ENCODE results near the gene USP38.
"Not testable (repeated sequence)": the region's sequence is repeated elsewhere in the genome, so short reads cannot be mapped to it uniquely, and the experiment has no call there.

USP38 gene, protein sequence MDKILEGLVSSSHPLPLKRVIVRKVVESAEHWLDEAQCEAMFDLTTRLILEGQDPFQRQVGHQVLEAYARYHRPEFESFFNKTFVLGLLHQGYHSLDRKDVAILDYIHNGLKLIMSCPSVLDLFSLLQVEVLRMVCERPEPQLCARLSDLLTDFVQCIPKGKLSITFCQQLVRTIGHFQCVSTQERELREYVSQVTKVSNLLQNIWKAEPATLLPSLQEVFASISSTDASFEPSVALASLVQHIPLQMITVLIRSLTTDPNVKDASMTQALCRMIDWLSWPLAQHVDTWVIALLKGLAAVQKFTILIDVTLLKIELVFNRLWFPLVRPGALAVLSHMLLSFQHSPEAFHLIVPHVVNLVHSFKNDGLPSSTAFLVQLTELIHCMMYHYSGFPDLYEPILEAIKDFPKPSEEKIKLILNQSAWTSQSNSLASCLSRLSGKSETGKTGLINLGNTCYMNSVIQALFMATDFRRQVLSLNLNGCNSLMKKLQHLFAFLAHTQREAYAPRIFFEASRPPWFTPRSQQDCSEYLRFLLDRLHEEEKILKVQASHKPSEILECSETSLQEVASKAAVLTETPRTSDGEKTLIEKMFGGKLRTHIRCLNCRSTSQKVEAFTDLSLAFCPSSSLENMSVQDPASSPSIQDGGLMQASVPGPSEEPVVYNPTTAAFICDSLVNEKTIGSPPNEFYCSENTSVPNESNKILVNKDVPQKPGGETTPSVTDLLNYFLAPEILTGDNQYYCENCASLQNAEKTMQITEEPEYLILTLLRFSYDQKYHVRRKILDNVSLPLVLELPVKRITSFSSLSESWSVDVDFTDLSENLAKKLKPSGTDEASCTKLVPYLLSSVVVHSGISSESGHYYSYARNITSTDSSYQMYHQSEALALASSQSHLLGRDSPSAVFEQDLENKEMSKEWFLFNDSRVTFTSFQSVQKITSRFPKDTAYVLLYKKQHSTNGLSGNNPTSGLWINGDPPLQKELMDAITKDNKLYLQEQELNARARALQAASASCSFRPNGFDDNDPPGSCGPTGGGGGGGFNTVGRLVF

GRCh38 chr4:143184503-143185252 lies at the start of gene USP38:
USP38 (plus strand) TSS chr4:143184917; CDS start chr4:143185451, 534 bp downstream.
- peak; percentile 94 for DNase-seq (ENCODE audit: low read depth, low spot score)

- DNase-seq (ENCODE audit: low read depth, low spot score): no peak
These were observed 49.4 kb upstream of the USP38 start for GRCh38 chr4:143135358-143135757.

GRCh38 chr4:143140696-143141095 lies 44.0 kb upstream of the USP38 start:
- DNase-seq (ENCODE audit: low read depth, low spot score): no peak

DNA sequence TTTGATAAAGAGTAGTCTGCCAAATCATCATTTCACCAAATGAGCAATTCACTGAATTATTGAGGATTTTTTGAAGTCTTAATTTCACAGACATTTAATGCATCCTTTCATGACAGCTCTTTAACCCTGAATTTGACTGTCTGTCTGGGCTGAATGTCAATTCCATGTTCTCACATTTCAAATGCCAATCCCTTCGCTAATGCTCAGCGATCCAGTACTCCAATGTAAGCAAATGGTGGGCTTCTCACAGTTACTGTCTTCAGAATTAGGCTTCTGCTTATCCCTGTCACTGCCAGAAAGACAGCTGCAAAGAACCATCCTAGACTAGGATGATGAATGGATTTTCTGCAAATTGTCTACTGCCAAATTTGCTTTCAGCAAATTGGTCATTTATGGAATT lies 36.2 kb upstream of the USP38 start:
- DNase-seq (ENCODE audit: low read depth, low spot score): no peak

- DNase-seq (ENCODE audit: low read depth, low spot score): no peak
These were observed 27.9 kb upstream of the USP38 start for GRCh38 chr4:143156853-143157252.

GRCh38 chr4:143163614-143164013 lies 21.1 kb upstream of the USP38 start:
- DNase-seq (ENCODE audit: low read depth, low spot score): peak; percentile 61

GRCh38 chr4:143166722-143167121 lies 18.0 kb upstream of the USP38 start:
- DNase-seq (ENCODE audit: low read depth, low spot score): not testable (repeated sequence)

DNA sequence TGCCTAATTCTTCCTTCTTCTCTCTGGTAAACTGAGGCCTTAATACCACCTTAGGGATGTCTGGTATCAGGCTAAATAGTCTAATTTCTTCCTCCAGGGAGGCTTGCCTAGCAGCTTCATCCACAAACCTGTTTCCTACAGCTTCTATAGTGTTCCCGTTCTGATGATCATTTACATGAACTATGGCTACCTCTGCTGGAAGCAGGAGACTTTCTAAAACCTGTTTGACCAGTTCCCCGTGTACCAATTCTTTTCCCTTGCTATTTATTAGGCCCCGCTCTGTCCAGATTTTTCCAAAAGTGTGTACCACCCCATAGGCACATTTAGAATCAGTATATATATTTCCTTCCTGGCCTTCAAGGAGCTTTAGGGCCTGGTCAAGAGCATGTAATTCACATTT lies 5.8 kb upstream of the USP38 start:
- DNase-seq (ENCODE audit: low read depth, low spot score): no peak

DNA sequence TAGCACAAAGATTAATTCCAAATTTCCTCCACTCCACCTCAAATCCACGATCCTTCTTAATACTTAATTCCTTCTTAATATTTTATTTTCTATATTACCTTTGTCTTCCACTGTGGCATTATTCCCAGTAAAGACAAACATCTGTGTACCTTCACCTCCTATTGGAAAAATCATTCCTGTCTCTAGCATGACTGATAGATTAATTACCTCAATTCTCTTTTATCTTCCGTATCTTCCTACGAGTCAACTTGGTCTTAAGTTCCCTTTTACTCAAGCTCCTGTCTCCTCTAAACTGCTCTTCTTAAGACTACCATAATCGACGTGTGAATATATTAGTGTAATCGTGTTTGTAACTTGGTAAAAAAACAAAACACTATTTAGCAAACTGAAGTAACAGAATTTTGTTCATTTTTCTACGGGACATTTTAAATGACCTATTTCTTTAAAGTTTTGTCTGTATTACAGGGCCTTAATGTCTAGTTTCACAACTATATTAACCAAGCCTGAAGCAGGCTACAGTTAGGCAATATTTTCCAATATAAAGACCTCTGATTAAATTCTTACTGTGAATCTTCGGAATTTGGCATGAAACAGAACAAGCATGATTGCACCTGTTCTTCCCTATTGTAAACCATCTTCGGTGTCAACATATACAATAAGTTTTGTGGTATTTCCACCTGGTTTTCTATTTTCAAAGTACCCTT lies 1.1 kb upstream of the USP38 start:
- no peak for DNase-seq (ENCODE audit: low read depth, low spot score)

DNA sequence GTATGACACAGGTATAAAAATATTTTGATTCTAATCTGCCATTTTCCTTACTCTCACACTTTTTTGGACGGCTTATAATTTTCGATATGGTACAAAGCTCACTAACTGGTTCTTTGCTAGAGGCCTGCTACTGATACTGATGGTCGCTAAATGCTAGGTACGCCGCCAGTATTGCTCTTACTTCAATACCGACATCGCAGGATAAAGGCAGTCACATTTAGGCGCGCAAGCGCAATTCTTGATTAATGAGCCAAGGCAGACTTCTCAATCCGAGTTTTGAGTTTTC lies 557 bp upstream of the USP38 start:
- DNase-seq (ENCODE audit: low read depth, low spot score): no peak

DNA sequence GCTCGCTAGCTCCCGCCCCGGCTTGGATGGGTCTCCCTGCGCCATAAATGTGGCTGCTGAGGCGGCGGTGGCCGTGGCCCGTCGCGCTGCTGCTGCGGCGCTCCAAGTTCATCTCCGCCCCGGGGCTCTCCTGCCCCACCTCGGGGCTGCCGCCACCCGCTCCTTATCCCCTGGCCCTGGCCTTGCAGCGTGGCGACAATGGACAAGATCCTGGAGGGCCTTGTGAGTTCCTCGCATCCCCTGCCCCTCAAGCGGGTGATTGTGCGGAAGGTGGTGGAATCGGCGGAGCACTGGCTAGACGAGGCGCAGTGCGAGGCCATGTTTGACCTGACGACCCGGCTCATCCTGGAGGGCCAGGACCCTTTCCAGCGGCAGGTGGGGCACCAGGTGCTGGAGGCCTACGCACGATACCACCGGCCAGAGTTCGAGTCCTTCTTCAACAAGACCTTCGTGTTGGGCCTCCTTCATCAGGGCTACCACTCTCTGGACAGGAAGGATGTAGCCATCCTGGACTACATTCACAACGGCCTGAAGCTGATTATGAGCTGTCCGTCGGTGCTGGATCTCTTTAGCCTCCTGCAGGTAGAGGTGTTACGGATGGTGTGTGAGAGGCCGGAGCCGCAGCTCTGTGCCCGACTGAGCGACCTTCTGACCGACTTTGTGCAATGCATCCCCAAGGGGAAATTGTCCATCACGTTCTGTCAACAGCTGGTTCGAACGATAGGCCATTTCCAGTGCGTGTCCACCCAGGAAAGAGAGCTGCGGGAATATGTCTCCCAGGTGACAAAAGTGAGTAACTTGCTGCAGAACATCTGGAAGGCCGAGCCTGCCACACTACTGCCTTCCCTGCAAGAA lies 763 bp downstream of the USP38 start:
- no peak for DNase-seq (ENCODE audit: low read depth, low spot score)

GRCh38 chr4:143186212-143186611 lies 1.5 kb downstream of the USP38 start:
- DNase-seq (ENCODE audit: low read depth, low spot score): peak; percentile 42

- peak; percentile 39 for DNase-seq (ENCODE audit: low read depth, low spot score)
These were observed 1.9 kb downstream of the USP38 start for GRCh38 chr4:143186649-143187048.

DNA sequence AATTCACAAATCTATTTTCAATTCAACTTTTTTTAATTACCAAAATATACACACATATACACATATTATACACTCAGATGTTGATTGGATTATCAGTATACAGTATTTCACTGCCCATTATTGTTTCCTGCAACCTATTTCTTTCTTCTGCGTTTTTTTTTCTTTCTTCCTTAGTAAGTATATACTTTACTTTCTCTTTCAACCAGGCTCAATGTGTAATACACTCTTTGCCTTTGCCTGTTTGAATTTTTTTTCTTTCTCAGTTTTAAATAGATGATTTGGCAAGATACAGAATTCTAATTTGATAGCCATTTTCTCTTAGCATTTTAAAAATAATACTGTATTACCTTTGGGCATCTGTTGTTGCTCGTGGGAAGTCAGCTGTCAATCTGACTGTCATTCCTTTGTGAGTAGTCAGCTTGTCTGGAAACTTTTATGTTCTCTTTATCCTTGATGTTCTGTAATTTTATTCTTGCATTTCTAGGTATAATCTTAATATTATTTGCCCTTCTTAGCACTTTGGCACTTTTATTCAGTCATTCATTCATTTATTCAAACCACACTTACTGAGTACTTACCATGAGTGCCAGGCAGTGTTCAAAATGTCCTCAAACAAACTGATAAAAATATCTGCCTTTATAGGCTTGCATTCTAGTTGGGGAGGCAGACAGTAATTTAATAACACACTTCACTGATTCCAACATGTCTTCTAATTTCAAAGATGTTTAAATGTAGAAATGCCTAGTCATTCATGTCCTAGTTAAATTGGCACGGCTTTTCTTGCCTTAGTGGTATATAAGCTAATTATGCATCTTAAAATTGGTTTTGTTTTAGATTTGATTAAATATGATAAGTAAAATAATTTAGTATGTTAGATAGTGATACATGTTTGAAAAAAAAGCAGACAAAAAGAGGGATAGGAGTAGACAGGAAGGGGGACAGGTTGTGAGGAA lies 3.7 kb downstream of the USP38 start:
- peak; percentile 13 for DNase-seq (ENCODE audit: low read depth, low spot score)

- DNase-seq (ENCODE audit: low read depth, low spot score): no peak
These were observed 4.8 kb downstream of the USP38 start for GRCh38 chr4:143189528-143189927.

DNA sequence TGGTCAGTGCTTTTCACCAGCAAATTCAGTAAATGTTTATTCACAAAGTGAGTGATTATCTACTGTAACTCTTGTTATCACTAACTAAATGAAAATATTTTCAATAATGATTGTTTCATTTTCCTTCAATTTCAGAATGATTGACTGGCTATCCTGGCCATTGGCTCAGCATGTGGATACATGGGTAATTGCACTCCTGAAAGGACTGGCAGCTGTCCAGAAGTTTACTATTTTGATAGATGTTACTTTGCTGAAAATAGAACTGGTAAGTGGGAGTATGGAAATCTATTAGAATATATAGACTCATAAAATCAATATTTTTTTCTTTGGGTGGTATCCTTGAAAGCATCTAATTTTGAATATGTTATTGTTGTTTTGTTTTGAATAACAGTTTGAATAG lies 10.9 kb downstream of the USP38 start:
- no peak for DNase-seq (ENCODE audit: low read depth, low spot score)

DNA sequence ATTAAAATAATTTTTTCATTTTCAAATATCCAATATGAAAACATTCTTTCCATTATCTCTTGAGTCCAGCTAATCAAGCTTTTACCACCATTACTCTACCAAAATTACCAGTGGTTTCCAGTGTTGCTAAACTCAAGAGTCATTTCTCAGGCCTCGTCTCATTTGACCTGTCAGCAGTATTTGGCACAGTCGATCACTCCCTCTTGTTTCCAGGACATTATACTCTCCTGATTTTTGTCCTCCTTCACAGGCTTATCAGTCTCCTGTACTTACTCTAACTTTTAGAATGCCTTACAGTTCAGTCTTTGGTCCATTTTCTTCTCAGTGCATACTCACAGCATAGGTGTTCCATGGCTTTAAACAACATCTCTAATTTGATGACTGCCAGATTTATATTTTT lies 11.6 kb downstream of the USP38 start:
- no peak for DNase-seq (ENCODE audit: low read depth, low spot score)

GRCh38 chr4:143199503-143199902 lies 14.8 kb downstream of the USP38 start:
- no peak for DNase-seq (ENCODE audit: low read depth, low spot score)

GRCh38 chr4:143202824-143203223 lies 18.1 kb downstream of the USP38 start:
- peak; percentile 15 for DNase-seq (ENCODE audit: low read depth, low spot score)
